Right lobe of liver (tissue), 6 donors: ENCODE measurements around the gene MAP4. TPM values are rescaled to one million over a fixed set of nuclear protein-coding genes. Genes with fewer than 3 reads are reported as not detected.
A peak's percentile ranks its signal among the peaks of the same experiment; 100 is the strongest.

Experiments used
- ATAC-seq, 4 donors: fragments of 200-7000 bp; cut with Tn5 transposase; one replicate each; pipeline ENCODE4 v1.9.1; 2020; ENCODE audit warnings: mild to moderate bottlenecking in 4 of 4, moderate library complexity in 4 of 4
- DNase-seq, 3 donors: peaks; one replicate each; pipeline ENCODE4 v3.0.0-alpha.2; 2020
- H3K27ac ChIP-seq, 3 donors: fragments of 200-600 bp; one replicate each; pipeline ENCODE4 v1.8.0; 2022
- H3K27me3 ChIP-seq, 2 donors: fragments of 200-600 bp; one replicate each; pipeline ENCODE4 v1.8.0; 2022
- H3K36me3 ChIP-seq, 4 donors: fragments of 200-600 bp; sonication (generic) in 1 of 4; one replicate each; pipeline versions ENCODE4 v1.5.1 to v1.8.0; 2017 to 2022; ENCODE audit warnings: control low read depth in 1 of 4
- H3K4me1 ChIP-seq, 4 donors: fragments of 200-600 bp; sonication (generic) in 1 of 4; one replicate each; pipeline versions ENCODE4 v1.5.1 to v1.8.0; 2017 to 2022; ENCODE audit warnings: control low read depth in 1 of 4
- H3K4me3 ChIP-seq, 3 donors: fragments of 200-600 bp; one replicate each; pipeline ENCODE4 v1.8.0; 2022
- H3K9me3 ChIP-seq, 4 donors: fragments of 200-600 bp; sonication (generic) in 1 of 4; one replicate each; pipeline versions ENCODE4 v1.5.1 to v1.8.0; 2017 to 2022; ENCODE audit warnings: control low read depth in 1 of 4
- POLR2A ChIP-seq: fragments of 450-650 bp; IDR thresholded peaks from one replicate; pipeline ENCODE4 v1.6.1; 2017; ENCODE audit warnings: antibody characterized with exemption, mild to moderate bottlenecking
- WGBS: methylation state at CpG from one replicate; pipeline ENCODE4 v1.1.6; 2018; ENCODE audit warnings: low coverage, low lambda C conversion rate; ENCODE audit not compliant: insufficient coverage; ENCODE audit errors: missing lambda C conversion rate; 5-methylcytosine and 5-hydroxymethylcytosine counted together
- intact Hi-C, 2 donors: fragments of 100-400 bp; cut with DNase I; formaldehyde crosslinking; loops; one replicate each; pipeline versions ENCODE4 v1.11.2 to v1.14.1; 2022
- total RNA-seq, 6 experiments: library from RNA; depleted of rRNA in 2 of 6; stranded (reverse); fragments of >200 nt in 2 of 6; fragmentation: NEBNext Ultra II Directional in 3 of 6; extraction: Animal tissue kit (Norgen Biotek cat#: 25700) in 3 of 6; gene quantifications; one replicate each; pipeline versions ENCODE4 v1.1.0 to v1.2.4, GENCODE V29; 2016 to 2023
- TF ChIP-seq, protein P1 (sequence below), 4 donors: fragments of 200-600 bp in 3 of 4; fragments of 450-650 bp in 1 of 4; IDR thresholded peaks; one replicate each; pipeline versions ENCODE4 v1.5.1 to v1.8.0; 2016 to 2022; ENCODE audit warnings: antibody characterized with exemption in 4 of 4, mild to moderate bottlenecking in 2 of 4
- donor health status: DM: no; HTN: yes; CAD: no.
- donor health status: DM: no; HTN: no; CAD: no.
- donor health status: DM: no; HTN: no; CAD: no.
- donor health status: DM: no; HTN: yes; CAD: no.
- donor health status: DM: no; HTN: yes; CAD: no.

Gene MAP4
- total RNA-seq, 6 experiments from 2014 or later: 59.1 to 94.9 (median 66.2) TPM

DNA sequence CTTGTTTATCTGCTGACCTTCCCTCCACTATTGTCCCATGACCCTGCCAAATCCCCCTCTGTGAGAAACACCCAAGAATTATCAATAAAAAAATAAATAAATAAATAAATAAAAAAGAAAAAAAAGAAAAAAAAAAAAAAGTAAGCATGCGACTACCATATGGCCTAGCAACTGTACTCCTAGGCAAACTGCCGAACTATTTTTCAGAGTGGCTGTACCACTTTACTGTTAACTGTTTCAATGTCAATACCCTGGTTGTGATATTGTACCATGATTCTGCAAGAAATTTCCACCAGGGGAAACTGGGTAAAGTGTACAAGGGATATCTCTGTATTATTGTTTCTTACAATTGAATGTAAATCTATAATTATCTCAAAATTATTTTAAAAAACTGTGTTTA is 41.3 kb upstream of the MAP4 start:
- no peaks in the 10 kb centered on the region for H3K4me1 ChIP-seq
- DNase-seq: no peak
- no peaks in the 10 kb centered on the region for H3K36me3 ChIP-seq
- no peaks in the 10 kb centered on the region for H3K9me3 ChIP-seq
- H3K27ac ChIP-seq: no peak overlapping the region
- TF ChIP-seq, protein P1, sequence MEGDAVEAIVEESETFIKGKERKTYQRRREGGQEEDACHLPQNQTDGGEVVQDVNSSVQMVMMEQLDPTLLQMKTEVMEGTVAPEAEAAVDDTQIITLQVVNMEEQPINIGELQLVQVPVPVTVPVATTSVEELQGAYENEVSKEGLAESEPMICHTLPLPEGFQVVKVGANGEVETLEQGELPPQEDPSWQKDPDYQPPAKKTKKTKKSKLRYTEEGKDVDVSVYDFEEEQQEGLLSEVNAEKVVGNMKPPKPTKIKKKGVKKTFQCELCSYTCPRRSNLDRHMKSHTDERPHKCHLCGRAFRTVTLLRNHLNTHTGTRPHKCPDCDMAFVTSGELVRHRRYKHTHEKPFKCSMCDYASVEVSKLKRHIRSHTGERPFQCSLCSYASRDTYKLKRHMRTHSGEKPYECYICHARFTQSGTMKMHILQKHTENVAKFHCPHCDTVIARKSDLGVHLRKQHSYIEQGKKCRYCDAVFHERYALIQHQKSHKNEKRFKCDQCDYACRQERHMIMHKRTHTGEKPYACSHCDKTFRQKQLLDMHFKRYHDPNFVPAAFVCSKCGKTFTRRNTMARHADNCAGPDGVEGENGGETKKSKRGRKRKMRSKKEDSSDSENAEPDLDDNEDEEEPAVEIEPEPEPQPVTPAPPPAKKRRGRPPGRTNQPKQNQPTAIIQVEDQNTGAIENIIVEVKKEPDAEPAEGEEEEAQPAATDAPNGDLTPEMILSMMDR (IDR thresholded peaks at IDR 0.05): no peak
- TF ChIP-seq POLR2A: no peak
- no peaks in the 10 kb centered on the region for H3K27me3 ChIP-seq
- WGBS: 74% methylated on average over 2 of the region's 2 CpGs
- no peak overlapping the region for H3K4me3 ChIP-seq
- intact Hi-C loops: no loop called here
- no peak for ATAC-seq

DNA sequence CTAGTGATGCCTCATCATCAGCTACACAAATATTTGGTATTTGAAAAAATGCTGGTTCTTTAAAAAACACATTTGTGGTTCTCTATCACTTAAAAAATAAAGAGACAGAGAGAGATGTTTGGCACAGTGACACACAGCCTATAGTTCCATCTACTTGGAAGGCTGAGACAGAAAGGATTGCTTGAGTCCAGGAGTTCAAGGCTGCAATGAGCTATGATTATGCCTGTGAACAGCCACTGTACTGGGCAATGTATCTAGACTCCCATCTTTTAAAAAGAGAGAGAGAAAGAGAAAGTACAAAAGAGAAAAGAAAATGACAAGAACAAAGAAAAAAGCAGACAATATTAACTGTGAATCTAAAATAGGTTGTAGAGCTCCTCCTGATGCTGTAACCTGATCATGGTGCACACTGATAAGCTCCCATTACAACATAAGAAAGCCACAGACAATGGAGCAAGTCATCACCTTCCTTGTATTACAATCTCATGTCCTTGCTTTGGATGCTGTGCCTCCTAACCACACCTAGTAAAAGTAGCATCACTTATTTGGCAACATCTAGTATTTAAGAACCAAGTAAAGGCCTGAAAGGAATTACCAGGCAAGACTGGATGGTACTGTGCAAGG is 31.7 kb upstream of the MAP4 start:
- ATAC-seq: peak in 1 of 4 donors; percentile 12
- no peaks in the 10 kb centered on the region for H3K36me3 ChIP-seq
- intact Hi-C loops: no loop called here

DNA sequence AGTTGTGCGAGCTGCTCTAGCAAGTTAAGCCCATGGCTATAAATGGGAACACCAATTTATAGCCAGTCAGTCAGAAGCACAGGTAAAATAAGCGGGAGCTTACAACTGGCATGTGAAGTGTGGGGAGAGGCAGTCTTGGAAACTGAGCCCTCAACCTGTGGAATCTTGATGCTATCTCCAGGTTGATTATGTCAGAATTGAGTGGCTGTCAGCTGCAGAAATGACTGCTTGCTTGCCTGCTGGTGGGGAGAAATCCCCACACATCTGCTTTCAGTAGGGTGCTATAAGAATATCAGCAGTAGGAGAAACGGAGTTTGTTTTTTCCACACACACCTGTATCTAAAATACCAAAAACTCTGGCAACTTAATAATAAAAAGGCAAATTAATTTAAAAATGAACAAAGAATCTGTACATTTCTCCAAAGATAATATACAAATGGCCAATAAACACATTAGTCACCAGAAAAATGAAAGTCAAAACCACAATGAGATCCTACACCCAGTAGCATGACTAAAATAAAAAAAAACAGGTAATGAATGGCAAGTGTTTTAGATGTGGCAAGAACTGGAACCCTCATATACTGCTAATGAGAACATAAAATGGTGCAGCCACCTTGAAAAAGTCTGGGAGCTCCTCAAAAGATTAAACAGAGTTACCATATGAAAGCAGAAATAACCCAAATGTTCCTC is 26.0 kb upstream of the MAP4 start:
- no peak for DNase-seq
- TF ChIP-seq, protein P1 (IDR thresholded peaks at IDR 0.05): no peak
- TF ChIP-seq POLR2A: no peak
- Histone ChIP-seq H3K4me1 (peaks cover 0 to 26% (median 8%) of the 10 kb centered on the region in 4 donors), H3K4me3 (no peak overlapping the region), H3K36me3 (no peaks in the 10 kb centered on the region), H3K27ac (no peak overlapping the region), H3K27me3 (no peaks in the 10 kb centered on the region), H3K9me3 (no peaks in the 10 kb centered on the region)
- intact Hi-C loops: no loop called here
- no peak for ATAC-seq
- WGBS: 96% methylated on average over 3 of the region's 3 CpGs

More for the DNA sequence above, 31.7 kb upstream of the MAP4 start:
- TF ChIP-seq, protein P1 (IDR thresholded peaks at IDR 0.05): no peak
- TF ChIP-seq POLR2A: no peak
- no peaks in the 10 kb centered on the region for H3K9me3 ChIP-seq
- no peak overlapping the region for H3K27ac ChIP-seq
- H3K4me1 ChIP-seq: no peaks in the 10 kb centered on the region
- H3K4me3 ChIP-seq: no peak overlapping the region
- H3K27me3 ChIP-seq: no peaks in the 10 kb centered on the region
- no peak for DNase-seq

DNA sequence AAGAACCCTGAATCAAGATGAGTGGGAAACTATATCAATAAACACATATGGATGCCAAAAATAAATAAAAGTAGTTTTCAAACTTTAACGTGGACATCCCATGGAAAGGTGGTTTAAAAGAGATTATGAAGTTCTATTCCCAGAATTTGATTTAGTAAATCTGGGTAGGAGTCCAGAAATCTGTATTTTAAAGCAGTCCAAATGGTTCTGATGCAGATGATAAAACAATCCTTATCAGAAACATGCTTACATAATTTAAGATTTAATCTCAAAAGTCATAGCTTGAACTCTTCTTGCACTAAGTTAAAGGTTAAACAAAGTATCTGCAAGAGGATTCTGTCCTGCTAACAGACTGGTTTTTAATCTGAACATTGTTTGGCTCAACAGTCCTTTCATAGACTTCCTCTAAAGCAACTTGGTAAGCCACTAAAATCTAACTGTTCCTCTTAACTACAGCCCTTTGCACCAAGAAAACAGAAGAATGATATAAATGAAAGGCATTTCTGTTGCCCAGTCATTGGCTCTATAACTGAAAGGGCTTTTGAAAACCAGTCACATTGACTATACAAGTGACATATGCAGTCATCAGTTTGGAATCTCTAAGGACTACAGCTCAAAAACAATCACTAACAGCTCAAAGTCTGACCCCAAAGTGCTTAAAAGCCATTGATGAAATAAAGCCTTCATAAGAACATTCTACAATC is 23.4 kb upstream of the MAP4 start:
- Histone ChIP-seq H3K9me3 (no peaks in the 10 kb centered on the region), H3K4me1 (peaks cover 0 to 26% (median 8%) of the 10 kb centered on the region in 4 donors), H3K4me3 (no peak overlapping the region), H3K27me3 (no peaks in the 10 kb centered on the region), H3K36me3 (no peaks in the 10 kb centered on the region), H3K27ac (peak overlapping the region; percentile 19 to 78 (median 20))
- TF ChIP-seq, protein P1 (IDR thresholded peaks at IDR 0.05): no peak
- no peak for TF ChIP-seq POLR2A
- 7% methylated on average over 1 of the region's 1 CpG for WGBS
- DNase-seq (no peak), ATAC-seq (peak; percentile 65 to 91 (median 79))
- intact Hi-C loops: no loop called here
